ENCODE measurements around the gene NDUFS3.

NDUFS3 gene

GRCh38 chr11:47591764-47592163, 12.9 kb downstream of the NDUFS3 start:
- DNase-seq (ENCODE audit: low read depth): no peak

GRCh38 chr11:47592251-47592650, 13.4 kb downstream of the NDUFS3 start:
- DNase-seq (ENCODE audit: low read depth): no peak

DNA sequence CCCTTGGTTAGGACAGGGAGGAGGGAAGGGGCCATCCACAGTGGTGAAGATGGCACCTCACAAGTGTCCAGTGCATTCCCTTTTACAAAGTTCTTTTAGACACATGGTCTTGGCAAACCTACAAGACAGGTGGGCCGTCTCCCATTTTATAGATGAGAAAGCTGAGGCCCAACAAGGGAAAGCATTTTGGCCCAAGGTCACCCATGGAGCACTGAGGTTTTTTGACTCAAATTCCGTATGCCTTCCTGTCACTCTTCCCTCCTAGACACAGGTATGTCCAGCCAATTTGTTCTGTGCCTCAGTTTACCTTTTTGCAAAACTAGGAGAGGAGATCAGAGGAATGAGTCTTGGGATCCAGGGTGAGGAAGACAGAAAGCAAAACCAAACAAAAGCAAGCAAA, 14.1 kb downstream of the NDUFS3 start:
- DNase-seq (ENCODE audit: low read depth): no peak

- DNase-seq (ENCODE audit: low read depth): no peak
These were observed 14.6 kb downstream of the NDUFS3 start for GRCh38 chr11:47593492-47593933.

GRCh38 chr11:47593934-47594855, 15.3 kb downstream of the NDUFS3 start, which contains the start of gene C1QTNF4:
Gene C1QTNF4, minus strand, starts transcription at chr11:47594411. Its CDS starts 3,601 bp downstream, at chr11:47590810.
- no peak for DNase-seq (ENCODE audit: low read depth)

DNA sequence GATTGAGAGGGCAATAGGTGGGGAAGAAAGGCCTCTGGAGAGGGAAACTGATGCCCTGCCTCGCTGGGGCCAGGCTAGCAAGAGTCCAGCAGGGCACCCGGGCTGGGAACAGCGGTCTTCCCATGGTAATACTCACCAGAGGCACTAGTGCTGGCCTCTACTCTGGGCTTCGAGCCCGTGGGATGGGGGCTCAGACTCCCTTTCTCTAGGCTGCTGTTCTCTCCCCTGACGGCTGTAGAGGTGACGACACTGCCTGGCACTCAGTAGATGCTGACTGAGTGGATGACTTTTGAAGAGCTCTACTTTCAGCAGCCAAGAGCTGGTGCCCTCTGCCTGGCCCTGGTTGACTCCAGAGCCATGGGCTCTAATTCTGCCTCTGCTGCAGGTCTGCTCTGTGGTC, 16.2 kb downstream of the NDUFS3 start:
- DNase-seq (ENCODE audit: low read depth): no peak

- DNase-seq (ENCODE audit: low read depth): no peak
These were observed 17.1 kb downstream of the NDUFS3 start for GRCh38 chr11:47595967-47596366.

DNA sequence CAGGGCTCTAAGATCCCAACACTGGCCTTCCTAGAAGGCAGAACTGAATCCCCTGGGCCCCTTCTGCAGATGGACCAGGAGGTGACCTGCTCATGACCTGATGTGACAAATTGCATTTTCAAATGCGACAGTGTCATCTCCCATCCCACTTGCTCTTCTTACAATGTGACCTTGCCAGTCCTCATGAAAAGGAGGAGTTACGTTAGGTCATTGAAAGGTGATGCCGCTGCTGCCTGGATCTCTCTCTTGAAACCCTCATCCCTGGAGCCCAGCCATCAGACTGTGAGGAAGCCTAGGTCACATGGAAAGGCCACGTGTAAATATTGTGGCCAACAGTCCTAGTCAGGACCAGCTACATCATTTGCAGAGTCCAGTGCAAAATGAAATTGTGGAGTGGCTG, 21.0 kb downstream of the NDUFS3 start:
- DNase-seq (ENCODE audit: low read depth): no peak

GRCh38 chr11:47603295-47603694, 24.4 kb downstream of the NDUFS3 start:
- no peak for DNase-seq (ENCODE audit: low read depth)

- DNase-seq (ENCODE audit: low read depth): no peak
These were observed 27.0 kb downstream of the NDUFS3 start for GRCh38 chr11:47605921-47606320.

DNA sequence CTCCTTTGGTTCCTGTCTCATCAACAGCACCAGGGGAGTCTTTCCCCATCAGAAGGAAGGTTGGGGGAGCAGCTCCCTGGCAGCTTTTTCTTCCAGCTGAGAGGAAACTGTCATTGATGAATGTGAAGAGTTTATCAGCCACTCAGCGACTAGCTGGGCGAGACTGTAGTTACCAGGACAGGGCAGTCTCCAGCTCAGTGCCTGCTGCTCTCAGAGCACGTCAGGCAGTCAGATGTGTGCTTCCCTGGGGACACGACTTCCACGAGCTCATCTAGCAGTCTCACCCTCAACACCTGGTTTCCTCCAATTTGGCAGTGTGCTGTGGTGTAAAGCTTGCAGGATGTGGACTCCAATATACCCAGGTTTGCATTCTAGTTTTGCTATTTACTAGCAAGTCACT, 27.9 kb downstream of the NDUFS3 start:
- DNase-seq (ENCODE audit: low read depth): no peak

GRCh38 chr11:47607380-47607779, 28.5 kb downstream of the NDUFS3 start:
- DNase-seq (ENCODE audit: low read depth): no peak

GRCh38 chr11:47609675-47610074, 30.8 kb downstream of the NDUFS3 start:
- DNase-seq (ENCODE audit: low read depth): no peak

DNA sequence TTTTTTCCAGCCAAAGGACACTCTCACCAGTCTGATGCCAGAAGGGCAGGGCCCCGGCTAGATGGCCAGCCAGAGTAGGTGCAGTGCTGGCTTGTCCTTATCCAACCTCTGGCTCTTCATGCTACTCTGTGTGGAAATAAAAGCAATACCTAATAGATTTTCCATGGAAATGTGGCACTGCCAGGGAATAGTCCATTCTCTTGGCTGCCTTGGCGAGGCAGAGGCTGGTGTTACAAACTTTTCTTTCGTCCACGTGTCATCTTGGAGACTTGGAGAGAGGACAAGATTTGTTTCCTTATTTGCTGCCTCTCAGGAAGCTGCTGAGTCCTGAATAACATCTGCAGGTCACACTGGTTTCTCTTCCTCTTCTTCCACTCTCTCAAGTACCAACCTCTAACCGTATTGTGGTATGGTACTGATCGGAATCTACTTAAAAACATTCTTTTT, 32.5 kb downstream of the NDUFS3 start:
- DNase-seq (ENCODE audit: low read depth): no peak

GRCh38 chr11:47615249-47615648, 36.4 kb downstream of the NDUFS3 start:
- DNase-seq (ENCODE audit: low read depth): no peak

GRCh38 chr11:47616726-47617416, 38.0 kb downstream of the NDUFS3 start:
- no peak for DNase-seq (ENCODE audit: low read depth)

GRCh38 chr11:47617417-47617809, 38.5 kb downstream of the NDUFS3 start:
- DNase-seq (ENCODE audit: low read depth): no peak

DNA sequence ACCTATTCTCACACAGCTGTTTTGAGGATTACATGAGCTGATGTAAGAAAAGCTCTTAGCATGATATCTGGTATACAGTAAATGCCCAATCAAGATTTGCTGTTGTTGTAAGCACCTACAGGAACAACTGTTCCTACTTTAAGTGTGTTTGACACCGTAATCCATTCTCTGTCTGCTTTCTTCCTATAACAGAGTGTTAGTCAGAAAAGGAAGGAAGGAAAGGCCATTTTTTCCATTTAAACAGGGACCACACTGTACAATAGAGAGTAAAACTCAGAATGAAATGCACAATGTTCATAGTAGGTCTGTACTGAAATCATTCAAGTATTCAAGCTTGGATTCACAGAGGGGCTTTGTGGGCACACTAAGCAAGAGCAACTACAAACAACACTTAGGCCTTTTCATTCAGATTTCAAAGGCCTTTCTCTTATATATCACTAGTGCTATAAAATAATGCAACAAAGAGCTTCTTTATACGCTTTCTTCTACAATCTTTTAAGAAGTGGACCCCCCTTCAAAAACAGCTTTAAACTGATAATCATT, 42.0 kb downstream of the NDUFS3 start:
- DNase-seq (ENCODE audit: low read depth): no peak

DNA sequence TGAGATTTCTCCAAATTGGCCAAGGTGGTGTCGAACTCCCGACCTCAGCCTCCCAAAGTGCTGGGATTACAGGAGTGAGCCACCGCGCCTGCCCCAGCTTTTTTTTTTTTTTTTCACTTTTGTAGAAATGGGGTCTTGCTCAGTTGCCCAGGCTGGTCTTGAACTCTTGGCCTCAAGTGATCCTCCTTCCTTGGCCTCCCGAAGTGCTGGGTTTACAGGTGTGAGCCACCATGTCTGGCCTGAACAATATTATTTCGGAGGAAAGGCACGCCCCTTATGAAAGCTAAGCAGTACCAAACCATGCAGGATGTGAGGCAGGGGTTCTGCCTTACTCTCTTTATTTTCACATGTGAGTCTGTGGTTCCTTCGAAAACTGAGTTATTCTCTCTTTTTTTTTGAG, 47.4 kb downstream of the NDUFS3 start:
- DNase-seq (ENCODE audit: low read depth): no peak

- no peak for DNase-seq (ENCODE audit: low read depth)
These were observed 49.2 kb downstream of the NDUFS3 start for GRCh38 chr11:47628026-47628425.

DNA sequence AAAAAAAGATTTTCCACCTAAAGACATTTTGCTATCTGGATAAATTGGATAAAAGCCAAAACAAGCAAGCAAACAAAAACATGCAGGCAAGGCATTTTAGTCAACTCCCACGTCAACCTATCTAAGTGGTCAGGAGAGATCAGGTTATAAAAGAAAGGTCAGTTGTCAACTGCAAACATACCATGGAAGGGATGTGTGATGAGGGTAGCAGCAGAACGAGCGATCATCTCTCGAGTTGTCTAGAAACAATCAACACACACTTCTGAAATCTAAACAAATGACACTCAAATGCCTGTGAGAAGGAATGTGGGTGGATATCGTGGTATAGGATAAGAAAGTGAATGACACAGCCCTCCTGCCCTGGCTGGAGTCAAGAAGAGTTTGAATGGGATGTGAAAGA, 52.6 kb downstream of the NDUFS3 start:
- no peak for DNase-seq (ENCODE audit: low read depth)
